ENCODE results near the gene PRDM8.

DNA sequence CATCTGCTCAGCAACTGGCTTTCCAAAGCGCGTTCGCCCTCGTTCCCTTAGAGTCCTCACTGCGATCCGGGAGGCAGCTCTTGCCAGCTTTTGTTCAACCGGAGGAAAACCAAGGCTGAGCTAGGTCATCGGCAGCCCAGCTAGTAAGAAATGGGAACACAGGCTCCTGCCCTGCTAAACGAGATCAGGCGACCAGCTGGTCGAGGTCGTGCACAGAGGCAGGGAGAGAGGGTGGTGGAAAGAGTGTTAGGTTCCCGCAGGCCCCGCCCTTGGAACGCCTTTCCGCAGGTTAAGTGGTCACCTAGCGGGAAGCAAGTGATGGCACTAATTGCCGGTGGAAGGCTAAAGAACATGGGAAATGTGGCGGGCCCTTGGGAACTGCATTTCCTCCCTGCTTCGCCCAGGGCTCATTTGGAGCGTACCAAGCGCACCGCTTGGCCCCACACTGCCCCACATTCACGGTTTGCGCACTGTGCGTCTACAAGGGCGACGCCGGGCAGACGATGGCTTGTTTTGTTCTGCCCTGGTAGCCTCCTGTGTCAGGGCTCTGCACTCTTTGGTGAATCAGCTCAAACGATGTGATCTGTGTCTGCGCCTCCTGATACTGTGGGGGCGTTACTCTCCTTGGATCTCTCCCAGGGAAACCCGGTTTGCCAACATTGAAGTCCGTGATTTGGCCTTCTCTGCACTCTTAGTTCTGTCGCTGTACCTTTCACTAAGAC is 7.2 kb upstream of the PRDM8 start:
- TF ChIP-seq EZH2 (IDR thresholded peaks at IDR 0.05; ENCODE audit: borderline replicate concordance, insufficient read depth, low read depth, low read length, poor library complexity, severe bottlenecking): no peak
- TF ChIP-seq, protein P1, sequence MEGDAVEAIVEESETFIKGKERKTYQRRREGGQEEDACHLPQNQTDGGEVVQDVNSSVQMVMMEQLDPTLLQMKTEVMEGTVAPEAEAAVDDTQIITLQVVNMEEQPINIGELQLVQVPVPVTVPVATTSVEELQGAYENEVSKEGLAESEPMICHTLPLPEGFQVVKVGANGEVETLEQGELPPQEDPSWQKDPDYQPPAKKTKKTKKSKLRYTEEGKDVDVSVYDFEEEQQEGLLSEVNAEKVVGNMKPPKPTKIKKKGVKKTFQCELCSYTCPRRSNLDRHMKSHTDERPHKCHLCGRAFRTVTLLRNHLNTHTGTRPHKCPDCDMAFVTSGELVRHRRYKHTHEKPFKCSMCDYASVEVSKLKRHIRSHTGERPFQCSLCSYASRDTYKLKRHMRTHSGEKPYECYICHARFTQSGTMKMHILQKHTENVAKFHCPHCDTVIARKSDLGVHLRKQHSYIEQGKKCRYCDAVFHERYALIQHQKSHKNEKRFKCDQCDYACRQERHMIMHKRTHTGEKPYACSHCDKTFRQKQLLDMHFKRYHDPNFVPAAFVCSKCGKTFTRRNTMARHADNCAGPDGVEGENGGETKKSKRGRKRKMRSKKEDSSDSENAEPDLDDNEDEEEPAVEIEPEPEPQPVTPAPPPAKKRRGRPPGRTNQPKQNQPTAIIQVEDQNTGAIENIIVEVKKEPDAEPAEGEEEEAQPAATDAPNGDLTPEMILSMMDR (IDR thresholded peaks at IDR 0.05): no peak
